ENCODE results near the gene MCTP1.
"Not testable (repeated sequence)": the region's sequence is repeated elsewhere in the genome, so short reads cannot be mapped to it uniquely, and the experiment has no call there.

MCTP1 gene

GRCh38 chr5:94850960-94851359 is 433.9 kb downstream of the MCTP1 start:
- no peak for DNase-seq

- DNase-seq: peak; percentile 56
These were observed 434.8 kb downstream of the MCTP1 start for GRCh38 chr5:94849821-94850736.

GRCh38 chr5:94849324-94849723 is 435.6 kb downstream of the MCTP1 start:
- DNase-seq: no peak

- DNase-seq: no peak
These were observed 437.2 kb downstream of the MCTP1 start for GRCh38 chr5:94847726-94848125.

- no peak for DNase-seq
These were observed 437.9 kb downstream of the MCTP1 start for GRCh38 chr5:94847019-94847418.

GRCh38 chr5:94845696-94846095 is 439.2 kb downstream of the MCTP1 start:
- not testable (repeated sequence) for DNase-seq

GRCh38 chr5:94841598-94842322 is 443.1 kb downstream of the MCTP1 start:
- no peak for DNase-seq

- DNase-seq: no peak
These were observed 451.0 kb downstream of the MCTP1 start for GRCh38 chr5:94833851-94834250.

- no peak for DNase-seq
These were observed 452.2 kb downstream of the MCTP1 start for GRCh38 chr5:94832685-94833084.

- DNase-seq: no peak
These were observed 454.4 kb downstream of the MCTP1 start for GRCh38 chr5:94830520-94830919.

GRCh38 chr5:94828222-94828621 is 456.7 kb downstream of the MCTP1 start:
- DNase-seq: not testable (repeated sequence)

GRCh38 chr5:94820488-94820887 is 464.4 kb downstream of the MCTP1 start:
- DNase-seq: no peak

- no peak for DNase-seq
These were observed 466.0 kb downstream of the MCTP1 start for GRCh38 chr5:94818904-94819303.

- DNase-seq: no peak
These were observed 469.4 kb downstream of the MCTP1 start for GRCh38 chr5:94815313-94816039.

- DNase-seq: no peak
These were observed 472.7 kb downstream of the MCTP1 start for GRCh38 chr5:94812232-94812631.

- DNase-seq: no peak
These were observed 473.6 kb downstream of the MCTP1 start for GRCh38 chr5:94811331-94811730.

- DNase-seq: no peak
These were observed 474.0 kb downstream of the MCTP1 start for GRCh38 chr5:94810877-94811276.

GRCh38 chr5:94810281-94810680 is 474.6 kb downstream of the MCTP1 start:
- no peak for DNase-seq

GRCh38 chr5:94808497-94808896 is 476.4 kb downstream of the MCTP1 start:
- no peak for DNase-seq

GRCh38 chr5:94807985-94808384 is 476.9 kb downstream of the MCTP1 start:
- no peak for DNase-seq

GRCh38 chr5:94802450-94802849 is 482.4 kb downstream of the MCTP1 start:
- DNase-seq: no peak

- DNase-seq: no peak
These were observed 488.3 kb downstream of the MCTP1 start for GRCh38 chr5:94796586-94796985.

- peak; percentile 14 for DNase-seq
These were observed 491.1 kb downstream of the MCTP1 start for GRCh38 chr5:94793816-94794198.
